OCI-M2 (cell line): Measurements from ENCODE around the gene GOLGA8N.
"Not testable (repeated sequence)": the region's sequence is repeated elsewhere in the genome, so short reads cannot be mapped to it uniquely, and the experiment has no call there.

Experiments
- DNase-seq: peaks from one replicate; lab custom pipeline; 2025; ENCODE audit not compliant: unreplicated experiment; lab: John Stamatoyannopoulos, UW

GOLGA8N gene

DNA sequence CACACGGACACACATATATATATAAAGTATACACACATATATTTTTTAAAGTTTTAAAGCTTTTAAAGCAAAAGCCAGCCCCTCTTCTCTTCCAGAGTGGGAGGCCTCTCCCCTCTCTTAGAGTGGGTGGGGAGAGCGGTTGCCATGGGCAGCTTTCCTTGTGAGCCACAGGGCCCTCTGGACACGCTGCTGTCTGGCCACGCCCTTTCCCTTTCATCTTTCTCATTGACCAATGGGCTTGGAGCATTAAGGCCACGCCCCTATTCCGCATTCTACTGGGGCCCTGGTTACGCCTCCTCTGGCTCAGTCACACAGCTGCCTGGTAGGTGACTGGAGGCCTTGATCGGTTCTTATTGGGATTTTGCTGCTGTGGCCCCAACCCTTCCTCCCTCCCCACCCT, at the start of gene GOLGA8N:
Gene GOLGA8N (plus strand): TSS at position 306 of the 400 bp plus-strand sequence.
- not testable (repeated sequence) for DNase-seq

- DNase-seq = not testable (repeated sequence)
Observed at GRCh38 chr15:32543456-32543855, 49.8 kb upstream of the GOLGA8N start.

GRCh38 chr15:32545129-32545528, 48.1 kb upstream of the GOLGA8N start:
- DNase-seq = not testable (repeated sequence)

DNA sequence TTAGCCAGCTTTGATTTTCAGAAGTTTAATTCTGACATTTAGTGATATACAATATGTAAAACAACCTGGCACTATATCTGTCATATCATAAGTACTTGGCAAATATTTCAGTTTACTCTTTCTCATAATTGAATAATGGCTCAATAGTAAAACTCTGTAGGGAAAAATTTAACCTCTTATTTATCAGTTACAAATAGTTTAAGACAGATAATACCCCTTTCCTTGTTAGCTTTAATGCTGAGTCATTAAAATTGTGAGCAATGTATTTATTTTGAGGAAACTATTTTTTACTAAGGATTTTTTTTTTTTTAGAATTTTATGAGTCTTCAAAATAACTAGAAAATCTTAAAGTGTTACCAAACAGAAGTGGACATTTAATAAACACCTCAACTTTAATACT, 38.7 kb upstream of the GOLGA8N start:
- DNase-seq = not testable (repeated sequence)

DNA sequence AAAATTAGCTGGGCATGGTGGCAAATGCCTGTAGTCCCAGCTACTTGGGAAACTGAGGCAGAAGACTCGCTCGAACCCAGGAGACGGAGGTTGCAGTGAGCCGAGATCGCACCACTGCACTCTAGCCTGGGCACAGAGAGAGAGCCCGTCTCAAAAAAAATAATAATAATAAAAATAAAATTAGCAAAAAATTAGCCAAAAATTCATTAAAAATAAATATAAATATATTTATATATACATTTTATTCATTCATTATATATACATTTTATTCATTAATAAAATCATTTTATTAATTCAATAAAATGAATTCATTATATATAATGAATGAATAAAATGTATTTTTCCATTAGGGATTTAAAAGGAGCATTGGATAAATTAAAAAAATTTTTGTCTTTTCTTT, 31.1 kb upstream of the GOLGA8N start:
- not testable (repeated sequence) for DNase-seq

GRCh38 chr15:32568988-32569387, 24.3 kb upstream of the GOLGA8N start:
- DNase-seq = not testable (repeated sequence)

GRCh38 chr15:32578482-32578881, 14.8 kb upstream of the GOLGA8N start:
- not testable (repeated sequence) for DNase-seq

GRCh38 chr15:32585844-32586243, 7.4 kb upstream of the GOLGA8N start:
- not testable (repeated sequence) for DNase-seq

GRCh38 chr15:32609518-32609917, 16.3 kb downstream of the GOLGA8N start:
- not testable (repeated sequence) for DNase-seq

DNA sequence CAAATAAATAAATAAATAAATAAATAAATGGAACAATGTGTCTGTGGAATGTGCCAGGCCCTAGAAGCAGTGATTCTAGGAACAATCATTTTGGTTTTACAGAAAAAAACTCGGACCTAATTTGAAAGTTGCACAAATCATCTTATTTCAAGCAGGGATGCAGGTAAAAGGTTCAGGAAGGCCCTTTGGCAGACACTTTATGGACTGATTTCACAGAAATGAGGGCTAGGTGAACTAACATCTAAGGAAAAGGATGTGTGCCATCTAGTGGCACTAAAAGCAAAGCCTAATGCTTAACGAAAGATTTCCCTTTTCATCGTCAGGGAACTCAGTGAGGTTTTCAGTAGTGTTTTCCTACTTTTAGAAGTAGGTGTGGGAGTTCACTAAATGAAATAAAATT, 17.5 kb downstream of the GOLGA8N start:
- DNase-seq = not testable (repeated sequence)

- DNase-seq = not testable (repeated sequence)
Observed at GRCh38 chr15:32614712-32615050, 21.4 kb downstream of the GOLGA8N start.

DNA sequence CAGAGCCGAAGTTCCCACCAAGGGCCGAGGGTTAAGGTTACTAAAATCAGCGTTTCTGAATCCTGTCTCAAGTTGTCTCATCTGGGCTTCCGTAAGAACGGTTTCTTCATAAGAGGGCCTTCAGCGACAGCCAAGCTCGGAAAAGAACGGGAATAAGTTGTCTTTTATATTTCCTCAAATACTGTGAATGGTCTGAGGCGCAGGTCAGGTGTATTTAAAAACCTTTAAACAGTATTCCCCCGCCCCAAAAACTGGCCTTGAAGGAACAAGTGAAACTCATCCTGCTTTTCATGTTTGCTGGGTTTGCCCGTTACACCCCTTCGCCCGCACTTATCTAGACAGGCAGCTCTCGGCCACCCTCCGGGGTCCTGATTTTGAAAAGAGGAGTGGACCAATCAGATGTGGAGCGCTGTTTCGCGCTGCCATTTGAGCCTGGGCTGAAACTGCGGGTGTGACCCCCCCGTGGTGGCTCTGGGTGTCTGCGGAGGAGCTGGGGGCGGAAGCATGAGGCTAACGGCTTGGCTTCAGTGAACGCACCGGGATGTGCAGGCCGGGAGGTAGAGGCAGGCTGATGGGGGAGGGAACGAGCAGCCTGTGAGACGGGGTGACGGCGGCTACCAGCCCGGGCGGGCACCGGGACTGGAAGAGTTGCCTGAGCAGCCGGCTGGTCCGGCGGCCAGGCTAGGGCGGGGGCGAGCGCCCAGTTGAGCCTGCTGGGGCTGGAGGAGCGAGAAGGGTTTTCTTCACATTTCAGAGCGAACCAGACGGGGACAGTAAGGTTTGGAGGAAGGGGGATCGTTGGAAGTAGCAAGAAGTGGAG, 22.0 kb downstream of the GOLGA8N start, which contains the start of gene ARHGAP11A:
Gene ARHGAP11A (plus strand): TSS at position 454 of the 820 bp plus-strand sequence. CDS start 708 bp downstream, outside the sequence.
- not testable (repeated sequence) for DNase-seq

DNA sequence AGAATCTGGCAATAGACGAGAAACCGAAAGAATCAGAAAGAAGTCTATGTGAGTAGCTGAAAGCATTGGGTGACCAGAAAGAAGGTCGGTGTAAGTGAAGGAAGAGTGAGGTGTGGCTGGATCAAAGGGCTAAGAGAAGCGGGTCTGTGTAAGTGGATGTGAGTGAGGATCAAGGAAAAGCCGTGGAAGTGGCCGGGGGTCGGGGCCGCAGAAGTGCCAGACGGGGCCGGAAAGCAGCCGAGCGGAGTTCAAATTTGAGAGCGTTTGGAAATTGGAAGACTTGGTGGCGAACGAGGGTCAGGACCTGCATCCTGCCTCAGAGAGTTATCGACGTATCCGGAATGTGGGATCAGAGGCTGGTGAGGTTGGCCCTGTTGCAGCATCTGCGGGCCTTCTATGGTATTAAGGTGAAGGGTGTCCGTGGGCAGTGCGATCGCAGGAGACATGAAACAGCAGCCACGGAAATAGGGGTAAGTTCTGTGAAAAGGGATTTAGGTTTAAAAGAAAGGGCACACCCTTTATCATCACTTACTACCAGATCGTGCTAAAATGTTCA, 22.7 kb downstream of the GOLGA8N start:
- not testable (repeated sequence) for DNase-seq

- DNase-seq = no peak
Observed at GRCh38 chr15:32636410-32636809, 43.2 kb downstream of the GOLGA8N start.

GRCh38 chr15:32636908-32637567, 43.8 kb downstream of the GOLGA8N start:
- DNase-seq = no peak

DNA sequence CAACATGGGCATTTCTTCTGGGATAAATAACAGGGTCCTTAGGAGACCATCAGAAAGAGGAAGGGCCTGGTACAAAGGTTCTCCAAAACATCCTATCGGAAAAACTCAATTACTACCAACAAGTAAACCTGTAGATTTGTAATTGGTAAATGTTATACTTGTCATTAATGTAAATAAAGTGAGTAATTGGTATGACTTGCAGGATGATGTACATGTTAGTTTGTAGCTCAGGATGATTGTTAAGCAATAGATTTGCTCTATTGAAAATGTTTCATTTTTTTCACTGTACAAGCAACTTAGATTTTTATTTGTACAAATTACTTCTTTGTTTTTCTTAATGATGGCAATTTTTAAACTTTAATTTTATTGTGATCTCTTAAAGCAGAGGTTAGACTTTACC, 44.4 kb downstream of the GOLGA8N start:
- no peak for DNase-seq

- DNase-seq = no peak
Observed at GRCh38 chr15:32641517-32642059, 48.3 kb downstream of the GOLGA8N start, which contains the start of gene SCG5. TSS of gene SCG5 (plus strand) at chr15:32641710. CDS start at chr15:32643593, 1,883 bp downstream.

- DNase-seq = no peak
Observed at GRCh38 chr15:32642667-32643435, 49.6 kb downstream of the GOLGA8N start.

- DNase-seq = no peak
Observed at GRCh38 chr15:32643907-32644445, 50.7 kb downstream of the GOLGA8N start.

- no peak for DNase-seq
Observed at GRCh38 chr15:32646291-32646690, 53.0 kb downstream of the GOLGA8N start.
